ENCODE measurements around the gene NAA20.

DNA sequence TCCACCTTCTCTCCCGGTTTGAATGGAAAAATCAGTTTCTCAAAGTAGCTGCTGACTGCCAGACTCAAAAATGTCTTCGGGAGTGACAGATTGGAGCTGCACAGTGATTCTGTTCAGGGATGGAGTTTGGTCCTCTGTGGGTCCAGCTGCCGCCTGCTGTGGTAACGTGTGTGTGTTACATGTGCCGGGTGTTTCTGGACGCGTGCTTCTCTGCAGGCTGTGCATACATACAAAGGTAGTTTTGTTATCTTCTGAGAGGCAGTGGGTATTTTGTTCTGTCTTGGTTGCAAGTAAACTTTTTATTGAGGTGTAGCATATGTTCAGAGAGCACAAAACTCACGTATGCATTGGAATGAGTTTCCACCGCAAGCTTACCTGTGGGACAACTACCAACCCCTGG lies 41.3 kb upstream of the NAA20 start:
- TF ChIP-seq POLR2AphosphoS5 (IDR thresholded peaks at IDR 0.05; ENCODE audit: low read depth): no peak
- TF ChIP-seq, protein P1, sequence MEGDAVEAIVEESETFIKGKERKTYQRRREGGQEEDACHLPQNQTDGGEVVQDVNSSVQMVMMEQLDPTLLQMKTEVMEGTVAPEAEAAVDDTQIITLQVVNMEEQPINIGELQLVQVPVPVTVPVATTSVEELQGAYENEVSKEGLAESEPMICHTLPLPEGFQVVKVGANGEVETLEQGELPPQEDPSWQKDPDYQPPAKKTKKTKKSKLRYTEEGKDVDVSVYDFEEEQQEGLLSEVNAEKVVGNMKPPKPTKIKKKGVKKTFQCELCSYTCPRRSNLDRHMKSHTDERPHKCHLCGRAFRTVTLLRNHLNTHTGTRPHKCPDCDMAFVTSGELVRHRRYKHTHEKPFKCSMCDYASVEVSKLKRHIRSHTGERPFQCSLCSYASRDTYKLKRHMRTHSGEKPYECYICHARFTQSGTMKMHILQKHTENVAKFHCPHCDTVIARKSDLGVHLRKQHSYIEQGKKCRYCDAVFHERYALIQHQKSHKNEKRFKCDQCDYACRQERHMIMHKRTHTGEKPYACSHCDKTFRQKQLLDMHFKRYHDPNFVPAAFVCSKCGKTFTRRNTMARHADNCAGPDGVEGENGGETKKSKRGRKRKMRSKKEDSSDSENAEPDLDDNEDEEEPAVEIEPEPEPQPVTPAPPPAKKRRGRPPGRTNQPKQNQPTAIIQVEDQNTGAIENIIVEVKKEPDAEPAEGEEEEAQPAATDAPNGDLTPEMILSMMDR (IDR thresholded peaks at IDR 0.05; ENCODE audit: insufficient read depth, low read length): no peak
